Stimulated activated CD4-positive, alpha-beta T cell treated with anti-CD3 and anti-CD28 coated beads, Interleukin-15, amount 100 ng/mL, for 1 hour (primary cell): ENCODE results near the gene MROH7.

Source experiments
- DNase-seq, 2 donors: peaks; one replicate each; pipeline ENCODE4 v3.0.0-alpha.2; 2020; ENCODE audit warnings: low read depth in 1 of 2, low spot score in 1 of 2

The MROH7 gene

GRCh38 chr1:54695764-54696163 lies 54.2 kb downstream of the MROH7 start:
- no peak for DNase-seq

DNA sequence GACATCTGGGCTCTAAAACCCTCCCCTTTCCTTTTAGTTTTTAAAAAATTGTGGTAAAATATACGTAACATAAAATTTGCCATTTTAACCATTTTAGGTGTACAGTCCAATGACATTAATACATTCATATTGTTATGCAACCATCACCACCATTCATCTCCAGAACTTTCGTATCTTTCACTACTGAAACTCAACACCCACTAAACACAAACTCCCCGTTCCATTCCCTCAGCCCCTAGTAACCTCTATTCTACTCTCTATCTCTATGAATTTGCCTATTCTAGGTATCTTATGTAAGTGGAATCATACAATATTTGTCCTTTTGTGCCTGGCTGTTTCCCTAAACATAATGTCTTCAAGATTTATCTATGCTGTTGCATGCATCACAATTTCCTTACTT lies 54.7 kb downstream of the MROH7 start:
- DNase-seq: no peak

GRCh38 chr1:54697896-54698295 lies 56.3 kb downstream of the MROH7 start:
- DNase-seq: no peak

DNA sequence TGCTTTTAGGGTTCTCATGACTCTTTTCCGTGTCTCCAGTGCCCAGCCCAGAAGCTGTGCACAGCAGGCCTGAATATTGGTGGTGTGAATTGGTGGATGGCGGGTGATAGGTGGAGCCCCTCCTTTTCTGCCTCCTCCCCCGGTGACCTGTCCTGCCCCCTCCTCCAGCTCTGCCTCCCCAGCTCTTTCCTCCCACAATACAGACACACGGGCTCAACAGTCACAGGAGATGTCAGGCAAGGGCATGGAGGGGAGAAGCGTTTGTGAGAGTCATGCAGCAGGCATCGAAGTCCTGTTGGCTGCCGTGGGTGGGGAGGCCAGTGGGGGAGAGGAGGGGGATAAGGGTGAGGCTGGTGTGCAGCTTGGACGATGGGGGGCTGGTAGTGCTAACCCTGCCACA lies 56.8 kb downstream of the MROH7 start:
- no peak for DNase-seq

DNA sequence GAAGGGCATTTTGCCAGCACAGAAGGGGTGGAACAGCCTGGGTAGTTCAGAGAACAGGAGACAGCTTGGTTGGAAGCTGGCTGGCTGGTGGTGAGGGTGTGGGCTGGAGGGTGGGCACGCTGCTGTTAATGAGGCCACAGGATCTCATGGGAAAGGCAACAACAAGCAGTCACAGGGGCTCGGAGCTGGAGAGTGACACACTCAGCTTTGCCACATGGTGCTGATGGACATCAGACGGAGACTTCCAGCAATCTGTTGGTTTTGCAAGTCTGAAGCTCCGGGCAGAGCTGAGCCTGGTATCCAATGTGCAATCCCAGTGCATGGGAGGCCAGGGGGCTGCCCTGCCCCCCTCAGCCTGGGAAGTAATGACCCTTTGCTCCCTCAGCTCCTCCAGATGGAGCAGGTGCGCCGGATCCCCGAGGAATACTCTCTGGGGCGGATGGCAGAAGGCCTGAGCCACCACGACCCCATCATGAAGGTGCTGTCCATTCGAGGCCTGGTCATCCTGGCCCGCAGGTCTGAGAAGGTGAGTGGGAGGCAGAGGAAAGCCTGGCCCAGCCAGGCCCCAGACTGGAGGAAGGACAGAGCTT lies 58.4 kb downstream of the MROH7 start:
- DNase-seq: no peak

- DNase-seq: no peak
These were observed 59.5 kb downstream of the MROH7 start for GRCh38 chr1:54701066-54701465.

- DNase-seq: no peak
These were observed 60.4 kb downstream of the MROH7 start for GRCh38 chr1:54701996-54702395.

GRCh38 chr1:54703471-54703870 lies 61.9 kb downstream of the MROH7 start:
- no peak for DNase-seq

GRCh38 chr1:54705153-54705552 lies 63.6 kb downstream of the MROH7 start:
- no peak for DNase-seq

DNA sequence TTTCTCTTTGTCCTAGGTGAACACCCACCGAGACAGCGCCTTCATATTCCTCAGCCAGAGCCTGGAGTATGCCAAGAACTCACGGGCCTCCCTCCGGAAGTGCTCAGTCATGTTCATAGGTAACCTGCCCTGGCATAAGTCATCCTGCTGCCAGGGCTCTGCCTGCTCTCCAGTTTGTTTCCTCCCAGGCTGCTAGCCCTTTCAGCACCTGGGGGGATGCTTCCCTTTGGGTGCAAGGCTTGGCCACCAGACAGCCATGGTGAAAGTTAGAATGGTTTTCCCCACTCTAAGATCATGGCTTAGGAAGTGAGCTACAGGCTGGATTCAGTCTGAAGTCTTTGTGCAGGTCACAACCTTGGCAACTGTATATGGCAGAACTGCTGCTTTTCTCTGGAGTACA lies 64.8 kb downstream of the MROH7 start:
- DNase-seq: no peak

DNA sequence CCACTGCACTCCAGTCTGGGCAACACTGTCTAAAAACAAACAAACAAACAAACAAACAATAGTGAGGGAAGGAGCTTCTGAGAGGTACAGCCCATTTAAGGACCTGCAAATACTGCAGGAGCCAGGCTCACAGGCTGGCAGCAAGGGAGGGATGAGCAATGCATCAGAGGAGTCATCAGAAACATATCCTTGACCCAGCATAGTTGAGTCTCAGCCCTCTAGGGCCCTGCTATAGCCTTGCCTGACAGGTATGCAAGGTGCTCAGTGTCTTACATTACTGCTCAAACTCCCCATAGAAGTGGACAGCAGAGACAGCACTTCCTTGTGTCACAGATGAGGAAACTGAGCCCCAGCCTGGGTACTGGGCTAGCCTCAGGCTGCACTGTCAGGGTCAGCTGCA lies 66.8 kb downstream of the MROH7 start:
- no peak for DNase-seq

GRCh38 chr1:54709547-54710292 lies 68.1 kb downstream of the MROH7 start:
- no peak for DNase-seq

GRCh38 chr1:54710434-54710833 lies 68.8 kb downstream of the MROH7 start:
- DNase-seq: no peak

DNA sequence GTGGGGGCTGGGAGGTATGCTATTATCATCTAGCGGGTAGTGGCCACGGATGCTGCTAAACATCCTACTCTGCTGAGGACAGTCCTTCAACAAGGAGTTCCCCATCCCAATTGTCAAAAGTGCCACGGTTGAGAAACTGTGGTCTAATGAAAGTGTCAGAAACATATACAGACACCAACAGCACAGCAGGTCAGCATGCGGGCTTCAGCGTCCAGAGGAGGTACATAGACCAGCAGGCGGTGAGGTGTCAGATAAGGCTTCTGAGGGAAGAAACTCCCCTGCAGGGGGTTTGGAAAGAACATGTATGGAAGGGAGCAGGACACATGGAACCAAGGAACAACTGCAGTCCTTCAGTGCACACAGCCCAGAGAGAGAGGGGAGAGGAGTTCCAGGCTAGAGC lies 69.3 kb downstream of the MROH7 start:
- DNase-seq: no peak

DNA sequence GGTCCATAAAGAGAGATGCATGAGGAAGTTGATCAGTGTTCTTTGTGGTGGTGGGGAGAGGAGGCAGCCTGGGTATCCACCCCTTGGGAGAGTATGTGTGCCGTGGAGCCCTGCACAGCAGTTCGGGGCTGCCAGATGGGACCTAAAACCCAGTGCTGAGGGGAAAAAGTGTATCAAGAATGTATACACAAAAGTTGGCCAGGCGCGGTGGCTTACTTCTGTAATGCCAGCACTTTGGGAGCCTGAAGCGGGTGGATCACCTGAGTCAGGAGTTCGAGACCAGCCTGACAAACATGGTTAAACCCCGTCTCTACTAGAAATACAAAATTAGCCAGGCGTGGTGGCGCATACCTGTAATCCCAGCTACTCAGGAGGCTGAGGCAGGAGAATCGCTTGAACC lies 70.0 kb downstream of the MROH7 start:
- no peak for DNase-seq

- DNase-seq: no peak
These were observed 73.4 kb downstream of the MROH7 start for GRCh38 chr1:54714881-54715492.

DNA sequence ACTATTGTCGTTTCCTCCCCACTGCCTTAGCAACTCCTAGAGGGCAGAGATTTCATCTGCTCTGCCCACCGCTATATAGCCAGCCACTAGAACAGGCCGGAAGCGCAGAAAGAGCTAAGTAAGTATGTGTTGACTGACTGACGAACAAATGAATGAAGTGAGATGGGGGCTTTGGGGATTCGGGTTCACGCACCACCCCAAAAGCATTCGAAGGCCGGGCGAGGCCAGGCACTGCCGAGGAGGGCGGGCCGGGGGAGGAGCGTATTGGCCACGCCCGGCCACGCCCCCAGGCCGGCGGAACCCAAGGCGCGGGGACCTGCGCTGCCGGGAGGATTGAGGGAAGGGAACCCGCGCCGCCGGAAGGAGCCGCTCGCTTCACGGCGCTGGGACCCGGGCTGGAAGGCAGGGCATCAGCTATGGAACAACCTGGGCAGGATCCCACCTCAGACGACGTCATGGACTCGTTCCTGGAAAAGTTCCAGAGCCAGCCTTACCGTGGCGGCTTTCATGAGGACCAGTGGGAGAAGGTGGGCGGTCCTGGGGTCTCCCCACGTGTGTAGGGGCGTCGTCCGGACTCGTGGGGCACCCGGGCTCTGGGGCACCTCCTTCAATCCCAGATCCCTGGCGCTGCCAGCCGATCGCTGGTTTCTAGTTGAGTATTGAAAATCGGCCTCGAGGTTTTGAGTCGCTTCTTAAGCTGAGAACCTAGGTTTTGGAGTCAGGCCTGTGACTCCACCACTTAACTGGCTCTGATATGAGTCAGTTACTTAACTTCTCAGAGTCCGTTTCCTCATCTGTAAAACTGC lies 74.1 kb downstream of the MROH7 start, which contains the start of gene TTC4:
Gene TTC4, plus strand, starts transcription at position 369 of the 806 bp plus-strand sequence. Its CDS starts 48 bp downstream, at position 417.
- peak; percentile 75 to 84 for DNase-seq

DNA sequence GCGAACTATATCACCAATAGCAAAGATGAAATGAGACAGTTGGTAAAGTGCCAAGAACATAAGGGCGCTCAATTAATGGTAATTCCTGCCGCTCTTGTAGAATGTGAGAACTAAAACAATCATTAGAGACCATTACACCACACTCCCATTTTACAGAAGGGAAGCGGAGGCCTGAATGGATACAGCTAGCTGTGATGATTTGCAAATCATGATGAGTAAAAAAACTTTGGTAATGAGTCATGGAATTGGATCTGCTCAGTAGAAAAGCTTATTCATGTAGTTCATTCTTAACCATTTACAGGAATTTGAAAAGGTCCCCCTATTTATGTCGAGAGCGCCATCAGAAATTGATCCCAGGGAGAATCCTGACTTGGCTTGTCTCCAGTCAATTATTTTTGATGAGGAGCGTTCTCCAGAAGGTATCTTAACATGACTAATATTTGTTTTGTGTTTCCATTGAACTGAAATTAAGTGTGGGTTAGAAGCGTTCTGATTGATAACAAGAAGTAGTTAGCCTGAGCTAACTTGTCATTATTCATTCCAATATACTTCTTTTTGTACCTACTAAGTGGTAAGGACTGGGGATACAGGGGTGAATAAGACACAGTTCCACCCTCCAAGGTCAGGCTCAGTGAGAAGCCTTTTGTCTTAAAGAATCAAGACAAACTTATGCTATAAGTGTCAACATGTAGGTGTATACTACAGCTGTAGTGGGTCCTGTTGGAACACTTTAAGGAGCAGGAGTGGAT lies 74.9 kb downstream of the MROH7 start:
- DNase-seq: no peak

GRCh38 chr1:54721719-54722118 lies 80.1 kb downstream of the MROH7 start:
- DNase-seq: no peak

GRCh38 chr1:54723985-54724384 lies 82.4 kb downstream of the MROH7 start:
- no peak for DNase-seq

- DNase-seq: no peak
These were observed 83.2 kb downstream of the MROH7 start for GRCh38 chr1:54724771-54725170.
